Mammary epithelial cell (primary cell): ENCODE measurements around the gene SUGP2.

Experiments used
- CTCF ChIP-seq, 2 donors: IDR thresholded peaks in 1 of 2; conservative IDR thresholded peaks in 1 of 2; 2 replicates each; pipeline ENCODE4 v1.5.1; 2011 to 2012; ENCODE audit warnings: inconsistent platforms in 2 of 2, low read length in 2 of 2, mild to moderate bottlenecking in 2 of 2, control low read depth in 1 of 2, low read depth in 1 of 2; ENCODE audit not compliant: insufficient read depth in 1 of 2; ENCODE audit errors: extremely low read depth in 1 of 2
- EZH2 ChIP-seq: IDR thresholded peaks from 2 replicates; pipeline ENCODE4 v1.6.1; 2012; ENCODE audit warnings: low read length, inconsistent platforms, borderline replicate concordance

DNA sequence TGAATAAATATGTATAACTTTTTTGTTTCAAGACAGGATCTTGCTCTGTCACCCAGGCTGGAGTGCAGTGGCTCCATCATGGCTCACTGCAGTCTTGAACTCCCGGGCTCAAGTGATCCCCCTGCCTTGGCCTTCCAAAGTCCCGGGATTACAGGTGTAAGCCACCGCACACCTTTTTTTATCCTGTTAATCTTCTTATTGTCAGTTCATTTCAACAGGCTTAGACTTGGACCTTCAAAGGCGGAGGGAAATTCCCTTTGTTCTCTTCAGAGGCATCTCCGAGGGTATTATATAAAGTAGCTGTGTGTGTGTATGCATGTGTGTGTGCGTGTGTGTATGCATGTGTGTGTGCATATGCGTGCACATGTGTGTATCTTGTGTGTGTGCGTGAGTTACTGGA lies 35.0 kb downstream of the SUGP2 start:
- TF ChIP-seq EZH2 (no peak), CTCF (conservative IDR thresholded peaks at IDR 0.05 in 1 of 2, IDR thresholded peaks at IDR 0.05 in 1 of 2; ENCODE audit: extremely low read depth in 1 of 2, insufficient read depth in 1 of 2, low read depth in 1 of 2, low read length in 2 of 2) (no peak)
